GM18907 (cell line): ENCODE results near the gene ZMIZ1.
"Not testable (repeated sequence)": the region's sequence is repeated elsewhere in the genome, so short reads cannot be mapped to it uniquely, and the experiment has no call there.

ENCODE experiments used
- ATAC-seq: cut with Tn5 transposase; IDR thresholded peaks from one replicate; pipeline ENCODE4 v1.9.1; 2021; ENCODE audit warnings: mild to moderate bottlenecking, moderate library complexity; ENCODE audit not compliant: unreplicated experiment

ZMIZ1 gene

DNA sequence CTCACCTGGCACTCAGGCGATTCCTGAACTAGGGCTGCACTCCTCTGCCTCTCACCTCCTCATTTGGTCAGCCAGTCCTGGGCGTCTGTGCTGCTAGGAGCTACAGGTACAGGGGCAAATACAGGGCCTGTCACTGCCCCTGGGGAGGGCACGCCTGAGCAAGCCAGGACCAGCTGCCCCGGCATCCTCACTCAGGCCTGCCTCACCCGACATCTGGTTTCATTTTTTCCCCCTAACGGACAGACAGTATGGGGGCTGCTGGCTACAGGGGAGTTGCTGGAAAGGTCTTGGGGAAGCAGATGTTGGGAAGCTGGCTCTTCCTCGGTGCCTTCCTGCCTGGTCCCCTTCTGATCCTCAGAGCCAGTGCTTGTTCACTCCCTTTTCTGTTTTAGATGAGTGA is 201.2 kb downstream of the ZMIZ1 start:
- no peak for ATAC-seq

DNA sequence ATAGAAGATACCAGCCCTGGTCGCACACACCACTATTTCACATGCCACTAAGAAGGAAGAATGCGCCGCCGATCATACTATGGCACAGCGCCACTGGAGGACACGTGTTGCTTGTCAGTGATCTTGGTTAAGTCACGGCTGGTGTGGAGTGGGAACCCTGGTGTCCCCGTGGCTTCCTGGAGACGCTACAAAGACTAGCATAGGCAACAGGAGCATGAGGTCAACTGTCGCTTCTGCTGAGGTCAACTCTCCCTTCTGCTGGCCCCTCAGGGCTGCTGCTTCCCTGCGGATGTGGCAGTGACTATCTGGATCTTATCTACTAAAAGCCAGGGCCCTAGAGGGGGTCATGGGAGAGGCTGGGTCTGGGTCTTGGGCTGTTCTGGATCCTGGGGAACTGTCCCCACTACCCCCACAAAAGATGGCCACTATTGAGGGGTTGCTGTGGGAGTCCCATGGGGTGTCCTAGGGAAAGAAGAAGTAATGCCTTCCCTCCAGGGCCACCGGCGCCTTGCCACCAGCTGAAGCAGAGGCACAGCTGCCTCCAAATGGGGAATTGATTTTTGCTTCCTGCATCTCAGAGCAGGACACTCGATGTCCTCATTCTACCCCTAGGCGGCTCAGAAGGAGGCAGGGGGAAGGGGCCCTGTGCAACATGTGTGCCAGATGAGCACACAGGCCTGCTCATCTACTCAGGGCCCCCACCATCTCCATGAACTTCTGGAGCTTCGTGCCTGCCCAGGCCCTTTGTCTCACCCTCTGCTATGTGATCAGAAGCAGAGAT is 201.9 kb downstream of the ZMIZ1 start:
- no peak for ATAC-seq

DNA sequence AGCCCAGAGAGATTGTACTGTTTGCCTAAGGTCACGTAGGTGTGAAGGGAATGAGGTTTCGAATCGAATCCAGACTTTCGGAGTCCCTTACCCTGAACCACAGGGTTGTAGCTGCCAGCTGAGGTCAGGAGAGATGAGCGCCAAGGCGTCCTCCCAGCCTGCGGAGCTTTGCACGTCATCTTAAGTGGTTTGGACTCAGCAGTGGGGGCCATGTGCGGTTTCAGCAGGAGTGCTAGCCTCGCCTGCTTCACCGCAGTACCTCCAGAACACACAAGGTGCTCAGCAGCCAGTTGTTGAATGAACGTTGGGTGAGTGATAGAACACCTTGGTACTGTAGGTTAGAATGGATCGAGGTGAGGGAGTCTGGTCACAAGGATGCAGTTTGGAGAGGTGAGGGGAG is 203.6 kb downstream of the ZMIZ1 start:
- no peak for ATAC-seq

DNA sequence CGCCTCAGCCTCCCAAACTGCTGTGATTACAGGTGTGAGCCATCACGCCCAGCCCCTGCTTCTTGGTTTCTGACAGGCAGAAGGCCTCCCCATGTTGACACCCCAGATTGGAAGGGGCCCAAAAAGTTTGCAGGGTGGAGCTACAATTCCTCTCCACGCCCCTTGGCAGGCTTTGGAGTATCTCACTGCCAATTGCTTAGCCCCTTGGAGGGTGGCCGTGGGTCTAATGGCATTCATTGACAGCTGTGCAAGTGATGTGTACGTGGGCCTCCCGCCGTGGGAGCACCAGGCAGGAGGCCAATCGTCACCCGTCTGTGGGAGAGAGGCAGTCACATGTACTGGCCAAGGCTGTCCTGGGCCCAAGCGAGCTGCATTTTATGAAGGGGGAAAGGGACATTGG is 204.8 kb downstream of the ZMIZ1 start:
- ATAC-seq, result no peak

DNA sequence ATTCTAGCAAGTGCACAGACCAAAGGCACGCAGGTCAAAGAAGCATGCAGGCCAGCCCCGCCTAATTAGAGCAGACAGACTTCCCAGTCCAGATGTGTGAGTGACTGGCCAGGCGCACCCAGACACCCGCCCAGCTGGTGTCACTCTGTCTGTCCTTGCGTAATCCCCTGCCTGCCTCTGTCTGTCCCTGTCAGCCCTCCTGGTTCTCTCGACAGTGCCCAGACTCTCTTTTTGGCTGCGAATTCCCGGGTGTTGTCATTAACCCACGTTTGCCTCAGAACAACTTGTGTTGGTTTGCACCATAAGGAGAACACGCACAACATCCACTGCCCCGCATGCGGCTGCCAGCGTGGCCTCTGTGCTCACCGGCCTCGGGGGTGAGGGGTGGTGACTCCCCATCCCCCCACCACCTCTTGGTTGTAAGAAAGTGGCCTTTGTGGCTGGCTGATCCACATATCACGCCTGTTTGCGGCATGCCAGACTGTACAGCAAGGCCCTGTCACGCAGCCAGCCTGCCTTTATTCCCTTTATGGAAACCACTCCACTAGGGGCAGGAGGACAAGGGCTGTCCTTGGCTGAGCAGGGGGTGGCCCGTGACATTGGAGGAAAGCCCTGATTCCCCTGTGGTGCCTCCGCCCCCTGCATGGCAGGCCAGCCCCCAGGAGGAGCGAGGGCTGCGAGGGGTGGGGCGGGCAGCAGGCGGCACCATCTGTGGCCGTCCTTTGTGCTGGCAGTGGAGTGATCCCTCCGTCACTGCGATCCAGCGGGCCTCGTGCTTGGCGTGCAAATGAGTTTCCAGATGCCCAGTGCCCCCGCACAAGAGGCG is 205.7 kb downstream of the ZMIZ1 start:
- ATAC-seq, result no peak

DNA sequence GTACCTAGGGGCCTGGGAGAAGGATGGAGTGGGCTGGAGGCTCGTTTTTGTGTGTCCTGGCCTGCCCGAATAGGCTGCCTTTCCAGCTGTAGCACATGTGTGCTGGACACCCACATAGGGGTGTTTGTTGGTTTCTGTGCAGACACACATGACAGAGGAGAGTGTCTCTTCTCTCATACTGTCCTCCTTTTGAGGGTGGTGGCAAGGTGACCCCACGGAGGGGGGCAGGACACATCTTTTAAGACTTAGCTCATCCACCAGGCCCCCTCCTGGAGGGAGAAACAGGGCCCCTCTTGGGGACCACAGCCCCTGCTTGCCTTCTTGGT is 206.3 kb downstream of the ZMIZ1 start:
- ATAC-seq, result no peak

DNA sequence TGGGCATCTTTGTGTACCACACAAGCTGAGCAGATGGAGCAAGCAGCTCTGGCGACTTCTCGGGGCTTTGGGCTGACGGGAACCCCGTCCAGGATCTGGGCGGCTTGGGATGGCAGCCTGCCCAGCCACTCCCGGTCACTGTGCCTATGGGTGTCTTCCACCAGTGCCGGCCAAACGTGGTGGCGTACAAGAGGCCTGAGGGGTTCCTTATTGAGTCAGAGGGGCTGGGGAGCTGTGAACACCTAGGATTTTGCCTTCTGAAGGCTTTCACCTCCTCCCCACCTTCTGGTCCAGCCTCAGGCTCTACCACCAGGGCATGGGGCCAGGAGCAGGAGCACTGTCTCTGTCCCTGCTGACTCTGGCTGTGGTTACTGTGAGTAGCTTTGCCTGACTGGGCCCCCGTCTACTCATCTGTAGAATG is 206.7 kb downstream of the ZMIZ1 start:
- ATAC-seq, result no peak

DNA sequence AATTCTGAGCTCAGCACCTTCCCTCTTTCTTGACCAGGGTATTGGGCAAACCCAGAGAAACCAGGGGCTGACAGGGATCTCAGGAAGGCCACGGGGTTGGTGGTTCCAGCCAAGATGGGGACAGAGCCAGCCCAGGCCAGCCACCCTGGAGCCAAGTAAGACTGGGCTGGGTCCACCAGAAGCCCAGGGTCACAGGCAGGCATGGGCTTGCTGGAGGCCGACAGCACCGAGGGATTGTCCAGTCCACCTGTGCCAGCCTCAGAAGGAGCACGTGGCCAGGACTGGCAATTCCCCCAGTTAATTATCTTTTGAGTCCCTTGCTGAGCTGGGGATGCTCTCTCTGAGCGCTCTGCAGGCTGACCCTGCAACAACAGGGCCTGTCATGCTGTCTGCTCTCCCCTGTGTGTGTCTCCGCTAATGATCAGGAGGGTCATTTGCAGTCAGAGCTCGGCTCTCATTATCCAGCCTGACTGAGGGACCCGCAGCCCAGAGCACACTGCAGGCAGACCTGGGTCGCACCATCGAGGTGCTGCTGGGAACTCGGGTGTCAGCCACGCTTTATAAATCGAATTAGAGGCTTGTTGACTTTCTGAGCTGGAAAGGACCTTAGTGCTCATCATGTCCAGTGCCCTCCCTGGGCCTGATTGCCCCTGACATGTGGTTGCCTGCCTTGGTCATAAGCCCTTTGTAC is 209.0 kb downstream of the ZMIZ1 start:
- ATAC-seq, result no peak

DNA sequence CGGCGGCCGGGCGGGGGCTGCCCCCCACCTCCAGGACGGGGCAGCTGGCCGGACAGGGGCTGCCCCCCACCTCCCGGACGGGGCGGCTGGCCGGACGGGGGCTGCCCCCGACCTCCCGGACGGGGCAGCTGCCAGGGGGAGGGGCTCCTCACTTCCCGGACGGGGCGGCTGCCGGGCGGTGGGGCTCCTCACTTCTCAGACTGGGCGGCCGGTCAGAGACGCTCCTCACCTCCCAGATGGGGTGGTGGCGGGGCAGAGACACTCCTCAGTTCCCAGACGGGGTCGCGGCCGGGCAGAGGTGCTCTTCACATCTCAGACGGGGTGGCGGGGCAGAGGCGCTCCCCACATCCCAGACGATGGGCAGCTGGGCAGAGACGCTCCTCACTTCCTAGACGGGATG is 210.3 kb downstream of the ZMIZ1 start:
- not testable (repeated sequence) for ATAC-seq

DNA sequence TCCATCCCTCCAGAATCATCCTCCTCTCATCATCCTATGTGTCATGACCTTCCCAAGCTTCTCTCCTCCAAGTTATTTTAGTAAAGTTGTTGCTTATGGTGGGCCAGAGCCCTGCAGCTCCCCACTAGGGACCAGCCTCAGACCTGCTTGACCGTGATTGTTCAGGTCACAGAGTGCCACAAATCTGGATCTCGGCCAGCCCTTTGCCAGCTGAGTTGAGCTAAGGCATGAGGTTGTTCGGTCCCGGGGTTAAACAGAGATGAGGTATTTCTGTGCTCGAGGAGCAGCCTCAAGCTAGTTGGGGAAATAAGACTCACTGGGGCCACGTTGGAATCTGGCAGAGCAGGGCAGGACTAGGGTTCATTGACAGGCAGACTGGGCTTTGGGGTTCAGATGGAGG is 212.2 kb downstream of the ZMIZ1 start:
- ATAC-seq, result no peak

DNA sequence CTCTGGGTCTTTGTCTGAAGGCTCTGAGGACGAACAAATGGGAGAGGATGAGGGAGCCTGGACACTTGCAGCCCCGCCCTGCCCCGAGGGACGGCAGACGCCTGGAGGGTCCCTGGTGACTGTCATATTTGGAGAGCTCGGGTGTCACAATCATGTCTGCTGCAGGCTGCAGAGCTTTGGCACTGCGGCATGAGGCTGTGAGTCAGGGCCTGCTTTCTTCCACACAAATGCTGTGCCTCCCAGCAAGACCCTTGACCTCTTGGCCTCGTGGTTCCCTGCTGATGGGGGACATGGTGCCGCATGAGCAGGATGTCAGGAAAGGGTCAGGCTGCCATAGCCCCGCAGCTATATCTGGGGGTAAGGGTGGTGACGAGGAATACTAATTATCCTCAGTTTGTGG is 213.6 kb downstream of the ZMIZ1 start:
- no peak for ATAC-seq

DNA sequence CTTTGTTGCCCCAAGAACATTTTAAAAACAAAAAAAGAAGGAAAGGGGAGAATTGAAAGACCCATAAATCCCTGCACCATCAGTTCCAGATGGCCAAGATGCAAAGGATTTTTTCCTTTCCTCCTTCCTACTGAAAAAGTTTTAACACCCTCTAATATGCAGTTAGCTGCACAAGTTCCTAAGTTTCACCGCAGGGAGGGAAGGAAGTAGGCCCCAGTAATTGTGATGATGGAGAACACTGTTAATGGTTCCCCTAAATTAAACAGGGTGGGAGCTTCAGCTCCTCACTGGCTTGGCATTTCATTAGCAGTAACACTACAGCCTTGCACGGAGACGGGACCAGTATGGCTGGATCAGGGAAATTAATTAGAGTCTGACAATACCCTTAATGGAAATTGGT is 214.8 kb downstream of the ZMIZ1 start:
- ATAC-seq, result no peak

DNA sequence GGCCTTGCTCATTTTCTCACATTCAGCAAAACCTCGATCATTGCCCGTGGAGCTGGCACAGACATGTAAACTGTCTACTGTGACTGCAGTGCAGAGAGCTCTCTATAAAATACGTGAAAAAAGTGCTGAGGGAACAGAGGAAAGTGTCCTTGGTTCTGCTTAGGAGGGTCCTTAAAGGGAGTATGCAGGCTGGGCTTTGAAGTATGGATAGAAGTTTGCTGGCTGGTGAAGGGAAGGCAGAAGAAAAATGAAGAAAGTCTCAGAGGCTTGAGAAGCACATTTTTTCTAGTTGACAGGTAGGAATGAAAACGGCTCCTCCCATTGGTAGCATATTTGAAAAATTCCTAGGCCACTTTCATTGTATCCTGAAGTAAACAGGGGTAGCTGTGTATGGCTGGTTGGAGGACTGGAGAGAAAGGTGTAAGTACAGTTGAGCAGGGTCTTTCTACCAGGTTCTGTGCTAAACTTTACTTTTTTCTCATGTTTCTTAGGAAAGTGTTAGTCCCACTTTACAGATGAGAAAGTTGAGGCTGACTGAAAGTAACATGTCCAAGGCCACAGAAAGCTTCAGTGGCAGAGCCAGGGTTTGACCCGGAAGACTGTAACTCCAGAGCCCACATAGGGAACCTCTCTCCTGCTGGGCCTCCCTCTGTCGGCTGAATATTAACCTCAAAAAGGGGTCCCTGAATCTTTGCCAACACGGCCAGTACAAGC is 215.5 kb downstream of the ZMIZ1 start:
- ATAC-seq, result no peak

DNA sequence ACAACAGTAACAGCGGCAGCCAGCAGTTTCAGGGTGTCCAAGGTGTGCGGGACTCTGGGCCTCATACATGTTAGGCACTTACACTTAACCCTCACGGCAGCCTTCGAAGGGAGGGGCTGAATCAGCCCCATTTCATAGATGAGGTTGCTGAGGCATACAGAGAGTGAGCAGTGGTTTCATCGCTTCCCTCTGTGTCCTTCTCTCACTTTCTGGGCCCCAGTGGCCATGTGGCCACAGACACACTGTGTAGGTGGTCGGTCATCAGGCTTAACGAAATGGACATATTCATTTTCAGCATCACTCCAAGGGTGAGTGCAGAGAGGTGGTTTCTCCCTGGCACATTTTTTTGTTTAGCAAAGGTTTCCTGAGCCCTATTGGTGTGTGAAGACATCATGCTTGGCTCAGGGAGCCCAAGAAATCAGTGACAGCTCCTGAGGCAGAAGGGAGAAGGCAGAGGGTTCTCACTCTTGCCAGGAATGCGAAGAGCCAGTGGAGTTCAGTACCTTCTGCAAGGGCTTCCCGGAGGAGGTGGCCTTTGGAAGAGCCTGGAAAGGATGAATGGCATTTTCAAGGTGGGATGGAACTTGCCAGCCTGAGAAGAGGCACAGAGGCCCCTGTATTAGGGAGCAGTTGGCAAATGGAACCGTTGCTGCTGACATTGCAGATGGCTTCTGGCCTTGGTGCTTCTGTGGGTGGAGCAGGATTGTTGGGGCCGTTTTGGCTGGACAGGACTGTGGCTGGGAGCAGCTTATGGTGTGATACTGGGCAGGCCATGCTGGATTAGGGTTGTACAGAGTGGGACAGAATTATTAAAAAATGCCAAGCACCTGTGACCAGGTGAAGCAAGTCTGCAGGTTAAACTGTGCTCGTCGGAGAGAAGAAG is 216.8 kb downstream of the ZMIZ1 start:
- ATAC-seq, result peak; percentile 56

DNA sequence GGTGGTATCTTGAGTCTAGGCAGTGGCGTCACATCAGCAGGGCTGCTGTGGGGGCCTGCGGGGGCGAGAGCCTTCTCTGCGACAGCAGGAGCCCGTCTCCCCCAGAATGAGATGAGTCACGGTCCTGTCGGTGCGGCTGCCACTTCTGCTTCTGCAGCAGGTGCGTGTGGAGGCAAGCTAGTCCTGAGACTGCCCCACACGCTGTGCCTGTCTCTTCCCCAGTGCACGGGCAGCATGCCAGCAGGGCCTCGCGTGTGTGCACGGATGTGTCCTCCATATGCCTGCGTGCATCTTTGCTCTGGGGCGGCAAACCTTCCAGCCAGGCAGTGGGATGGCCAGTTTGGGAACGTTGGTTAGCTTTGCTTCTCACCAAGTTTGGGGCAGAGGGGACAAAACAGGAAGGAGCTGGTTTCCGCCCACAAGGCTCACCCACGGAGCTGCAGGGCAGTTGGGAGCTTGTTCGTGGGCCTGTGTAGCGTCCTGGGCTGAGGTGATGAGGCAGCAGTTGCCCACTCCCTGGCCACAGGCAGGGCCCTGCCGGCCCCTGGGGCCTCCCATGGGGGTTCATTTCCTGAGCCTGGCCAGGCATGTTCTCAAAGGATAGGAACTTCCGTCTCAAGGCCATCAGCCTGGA is 217.7 kb downstream of the ZMIZ1 start:
- ATAC-seq, result peak; percentile 89

DNA sequence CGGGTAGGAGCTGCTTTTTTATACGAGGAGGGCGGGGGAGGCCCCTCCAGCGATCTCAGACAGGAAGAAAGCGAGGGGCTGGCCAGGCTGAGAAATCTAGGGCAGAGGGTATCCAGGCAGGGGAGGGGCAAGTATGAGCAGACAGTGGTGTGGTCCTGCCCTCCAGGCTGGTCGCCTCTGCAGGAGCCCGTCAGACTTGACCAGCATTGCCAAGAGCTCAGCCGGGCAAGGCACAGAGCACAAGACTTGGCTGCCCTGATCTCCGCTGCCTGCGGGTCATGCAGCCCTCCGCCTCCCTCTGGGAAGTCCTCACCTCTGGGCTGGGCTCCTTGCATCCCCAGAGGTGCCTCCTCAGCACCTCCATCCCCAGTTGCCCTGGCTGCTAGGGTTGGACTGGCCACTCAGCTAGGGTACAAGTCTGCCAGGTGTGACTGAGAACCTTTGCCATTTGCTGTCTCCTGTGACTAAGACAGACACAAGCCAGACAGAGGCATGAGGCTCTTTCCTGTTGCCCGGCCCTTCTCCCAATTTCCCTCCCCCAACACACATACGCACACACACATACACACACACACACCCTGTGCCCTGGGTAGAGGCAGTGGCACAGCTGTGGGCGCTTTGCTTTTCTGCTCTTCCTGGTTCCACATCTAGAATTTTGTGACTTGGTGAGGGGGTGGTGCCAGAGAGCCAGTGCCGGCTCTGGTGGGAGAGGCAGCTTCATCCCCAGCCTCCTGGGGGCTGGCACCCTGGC is 219.4 kb downstream of the ZMIZ1 start:
- no peak for ATAC-seq

DNA sequence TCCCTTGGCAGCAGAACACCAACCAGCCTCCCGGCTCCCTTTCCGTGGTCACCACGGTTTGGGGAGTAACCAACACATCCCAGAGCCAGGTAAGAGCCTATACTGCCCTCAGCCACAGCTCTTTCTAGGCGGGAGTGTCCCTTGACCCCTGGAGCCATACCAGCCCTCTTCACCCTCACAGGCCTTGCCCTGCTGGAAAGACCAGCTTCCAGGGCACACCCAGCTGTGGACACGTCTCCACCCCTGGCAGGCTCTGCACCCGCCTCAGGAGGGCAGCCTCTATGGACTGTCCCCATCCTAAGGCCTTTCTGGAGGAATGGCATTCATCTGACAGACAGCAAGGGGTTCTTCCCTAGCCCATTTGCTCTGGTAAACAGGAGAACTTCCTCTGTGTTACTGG is 221.0 kb downstream of the ZMIZ1 start:
- ATAC-seq, result no peak

DNA sequence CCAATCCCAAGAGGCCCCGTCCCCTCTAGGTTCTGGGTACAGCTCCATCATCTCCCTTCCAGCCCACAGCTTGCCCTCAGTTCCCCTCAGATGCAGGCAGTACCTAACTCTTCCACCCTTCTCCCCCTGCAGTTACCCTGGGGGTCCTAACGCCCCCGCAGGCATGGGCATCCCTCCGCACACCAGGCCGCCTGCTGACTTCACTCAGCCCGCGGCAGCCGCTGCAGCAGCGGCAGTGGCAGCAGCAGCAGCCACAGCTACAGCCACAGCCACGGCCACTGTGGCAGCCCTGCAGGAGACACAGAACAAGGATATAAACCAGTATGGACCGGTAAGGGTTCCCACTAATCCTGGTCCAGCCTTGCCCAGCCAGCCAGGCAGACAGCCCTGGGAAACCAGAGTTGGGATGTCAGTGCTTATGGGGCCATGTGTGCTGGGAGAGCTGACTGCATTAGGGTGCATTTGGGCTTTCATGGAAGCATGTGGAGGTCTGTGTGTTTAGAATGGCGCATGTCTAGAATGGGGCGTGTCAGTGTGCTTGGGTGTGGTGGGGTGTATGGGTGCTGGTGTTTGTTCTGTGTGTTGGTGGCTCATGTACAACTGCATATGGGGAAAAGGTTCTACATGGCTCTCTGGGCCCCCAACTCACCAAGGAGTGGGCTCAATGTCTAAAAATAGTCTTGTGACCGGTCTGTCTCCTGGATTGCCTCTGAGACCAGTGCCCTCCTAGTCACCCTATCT is 223.4 kb downstream of the ZMIZ1 start:
- ATAC-seq, result no peak
